ENCODE measurements around the gene ARL6IP4. TPM values are rescaled to one million over a fixed set of nuclear protein-coding genes. Genes with fewer than 3 reads are reported as not detected.

Gene ARL6IP4
- total RNA-seq, 1 experiment from 2014 or later = 162 TPM

DNA sequence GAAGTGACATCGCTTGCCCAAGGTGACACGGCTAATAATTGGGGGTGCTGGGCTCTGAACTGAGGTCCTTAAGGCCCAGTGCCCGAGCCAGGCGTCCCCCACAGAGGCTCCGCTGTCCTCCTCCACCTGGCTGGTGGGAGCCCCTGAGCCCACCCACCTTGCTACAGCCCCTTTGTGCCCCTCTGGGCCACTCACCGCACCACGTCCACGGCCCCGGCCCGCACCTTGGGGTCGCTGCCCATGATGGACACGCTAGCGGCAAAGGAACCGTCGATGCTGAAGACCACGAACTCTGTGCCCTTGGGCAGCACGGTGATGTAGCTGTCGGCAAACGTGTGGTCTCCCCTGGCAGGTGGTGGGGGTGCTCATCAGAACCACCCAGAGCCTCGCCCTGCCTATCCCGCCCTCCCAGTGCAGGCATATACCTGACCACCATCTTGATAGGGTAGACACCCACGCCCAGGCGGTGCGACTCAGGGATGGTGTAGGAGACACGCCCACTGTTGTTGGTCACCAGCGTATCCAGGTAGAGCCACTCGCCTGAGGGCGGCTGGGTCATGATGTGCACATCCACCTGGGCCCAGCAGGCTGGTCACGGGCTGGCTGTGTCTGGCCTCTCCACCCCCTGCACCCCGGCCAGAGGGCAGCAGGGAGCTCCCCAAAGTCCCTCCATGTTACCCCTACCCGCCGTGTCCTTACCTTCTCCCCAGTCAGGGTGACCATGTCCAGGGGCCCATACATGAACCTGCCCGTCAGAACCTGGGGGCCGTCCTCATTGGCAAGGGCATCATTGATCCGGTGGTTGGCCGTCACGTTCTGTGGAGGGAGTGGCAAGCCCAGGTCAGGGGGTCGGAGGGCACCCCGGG is 6.8 kb downstream of the ARL6IP4 start:
- ChIA-PET POLR2A (ENCODE audit: unreplicated experiment) (no interaction called here), CTCF (no interaction called here)
- H3K27ac ChIP-seq = no peak overlapping the region
- intact Hi-C loops (cut with micrococcal nuclease; ENCODE audit: unreplicated experiment) = loop anchor here (10.0 kb wide), 1 partner anchor 177 kb away; no protein-coding TSS in a partner anchor
- H3K9me3 ChIP-seq (ENCODE audit: insufficient read depth, low read depth) = no peaks in the 10 kb centered on the region
- peaks cover 5% of the 10 kb centered on the region; the same call in 1 of the 2 replicates for H3F3A ChIP-seq (ENCODE audit: insufficient read depth, low read depth)
- H4K20me1 ChIP-seq (ENCODE audit: insufficient read depth) = no peaks in the 10 kb centered on the region
- H3K4me3 ChIP-seq = no peak overlapping the region
- no peaks in the 10 kb centered on the region for H3K36me3 ChIP-seq (ENCODE audit: low read depth)
- no TSS peak for BruUV-seq (replicated peaks)
- H2AFZ ChIP-seq = no peak overlapping the region
- no peaks in the 10 kb centered on the region for H3K27me3 ChIP-seq (ENCODE audit: insufficient read depth, low read depth)
- H3K79me2 ChIP-seq (ENCODE audit: low read depth) = 0 out of 2 replicates have a peak, but pooled peaks cover 5% of the 10 kb centered on the region
- DNase-seq = no peak
- TF ChIP-seq, protein P1, sequence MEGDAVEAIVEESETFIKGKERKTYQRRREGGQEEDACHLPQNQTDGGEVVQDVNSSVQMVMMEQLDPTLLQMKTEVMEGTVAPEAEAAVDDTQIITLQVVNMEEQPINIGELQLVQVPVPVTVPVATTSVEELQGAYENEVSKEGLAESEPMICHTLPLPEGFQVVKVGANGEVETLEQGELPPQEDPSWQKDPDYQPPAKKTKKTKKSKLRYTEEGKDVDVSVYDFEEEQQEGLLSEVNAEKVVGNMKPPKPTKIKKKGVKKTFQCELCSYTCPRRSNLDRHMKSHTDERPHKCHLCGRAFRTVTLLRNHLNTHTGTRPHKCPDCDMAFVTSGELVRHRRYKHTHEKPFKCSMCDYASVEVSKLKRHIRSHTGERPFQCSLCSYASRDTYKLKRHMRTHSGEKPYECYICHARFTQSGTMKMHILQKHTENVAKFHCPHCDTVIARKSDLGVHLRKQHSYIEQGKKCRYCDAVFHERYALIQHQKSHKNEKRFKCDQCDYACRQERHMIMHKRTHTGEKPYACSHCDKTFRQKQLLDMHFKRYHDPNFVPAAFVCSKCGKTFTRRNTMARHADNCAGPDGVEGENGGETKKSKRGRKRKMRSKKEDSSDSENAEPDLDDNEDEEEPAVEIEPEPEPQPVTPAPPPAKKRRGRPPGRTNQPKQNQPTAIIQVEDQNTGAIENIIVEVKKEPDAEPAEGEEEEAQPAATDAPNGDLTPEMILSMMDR (conservative IDR thresholded peaks at IDR 0.05) = no peak
- TF ChIP-seq EZH2 (IDR thresholded peaks at IDR 0.05; ENCODE audit: low read depth) = no peak
- no peak overlapping the region for H3K4me2 ChIP-seq
- no peaks in the 10 kb centered on the region for H3K9me2 ChIP-seq (ENCODE audit: insufficient read depth)
- H3K4me1 ChIP-seq (replicated peaks; ENCODE audit: insufficient read depth) = no peaks in the 10 kb centered on the region

DNA sequence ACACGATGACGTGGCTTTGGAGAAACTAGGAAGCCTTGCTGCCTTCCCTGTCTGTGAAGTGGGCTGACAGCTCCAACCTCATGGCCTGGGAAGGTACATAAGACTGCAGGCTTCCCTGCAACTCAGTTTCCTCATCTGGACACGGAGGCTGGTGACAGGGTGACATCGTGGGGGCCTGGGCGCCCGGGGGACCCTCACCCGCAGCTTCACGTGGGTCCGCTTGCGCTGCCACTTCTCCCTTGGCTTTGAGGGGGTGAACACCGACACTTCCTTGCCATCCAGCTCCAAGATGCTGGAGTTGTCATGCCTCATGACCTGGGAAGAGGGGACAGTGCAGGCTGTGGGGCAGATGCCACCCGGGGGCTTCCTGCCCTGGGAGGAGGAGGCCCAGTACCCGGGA is 7.6 kb downstream of the ARL6IP4 start:
- POLR2A ChIA-PET (ENCODE audit: unreplicated experiment) = no interaction called here
- Histone ChIP-seq H3K79me2 (ENCODE audit: low read depth) (no peaks in the 10 kb centered on the region), H3F3A (ENCODE audit: insufficient read depth, low read depth) (no peaks in the 10 kb centered on the region; the same call in 1 of the 2 replicates), H3K4me2 (no peak overlapping the region), H3K4me3 (no peak overlapping the region), H3K4me1 (replicated peaks; ENCODE audit: insufficient read depth) (no peaks in the 10 kb centered on the region), H3K27me3 (ENCODE audit: insufficient read depth, low read depth) (no peaks in the 10 kb centered on the region), H3K36me3 (ENCODE audit: low read depth) (no peaks in the 10 kb centered on the region), H3K9me2 (ENCODE audit: insufficient read depth) (no peaks in the 10 kb centered on the region), H4K20me1 (ENCODE audit: insufficient read depth) (no peaks in the 10 kb centered on the region), H3K9me3 (ENCODE audit: insufficient read depth, low read depth) (no peaks in the 10 kb centered on the region), H2AFZ (no peak overlapping the region), H3K27ac (no peak overlapping the region)
- intact Hi-C loops (cut with micrococcal nuclease; ENCODE audit: unreplicated experiment) = loop anchor here (10.0 kb wide), 1 partner anchor 177 kb away; no protein-coding TSS in a partner anchor
- no TSS peak for BruUV-seq (replicated peaks)
- no peak for DNase-seq
- CTCF ChIA-PET = no interaction called here
- TF ChIP-seq EZH2 (IDR thresholded peaks at IDR 0.05; ENCODE audit: low read depth) = no peak
- TF ChIP-seq, protein P1 (conservative IDR thresholded peaks at IDR 0.05) = no peak

GRCh38 chr12:122988612-122989212 is 8.2 kb downstream of the ARL6IP4 start:
- Histone ChIP-seq H2AFZ (no peak overlapping the region), H3K27ac (no peak overlapping the region), H3F3A (ENCODE audit: insufficient read depth, low read depth) (no peaks in the 10 kb centered on the region; the same call in 1 of the 2 replicates), H3K36me3 (ENCODE audit: low read depth) (no peaks in the 10 kb centered on the region), H3K9me3 (ENCODE audit: insufficient read depth, low read depth) (no peaks in the 10 kb centered on the region), H3K79me2 (ENCODE audit: low read depth) (no peaks in the 10 kb centered on the region), H3K4me3 (no peak overlapping the region), H3K27me3 (ENCODE audit: insufficient read depth, low read depth) (no peaks in the 10 kb centered on the region), H3K4me1 (replicated peaks; ENCODE audit: insufficient read depth) (no peaks in the 10 kb centered on the region), H3K4me2 (no peak overlapping the region), H3K9me2 (ENCODE audit: insufficient read depth) (no peaks in the 10 kb centered on the region), H4K20me1 (ENCODE audit: insufficient read depth) (no peaks in the 10 kb centered on the region)
- BruUV-seq (replicated peaks) = no TSS peak
- DNase-seq = no peak
- intact Hi-C loops (cut with micrococcal nuclease; ENCODE audit: unreplicated experiment) = loop anchor here (10.0 kb wide), 1 partner anchor 176 kb away; no protein-coding TSS in a partner anchor
- CTCF ChIA-PET = no interaction called here
- POLR2A ChIA-PET (ENCODE audit: unreplicated experiment) = no interaction called here
- no peak for TF ChIP-seq EZH2 (IDR thresholded peaks at IDR 0.05; ENCODE audit: low read depth)
